ENCODE measurements around the gene SLC28A1. TPM values are rescaled to one million over a fixed set of nuclear protein-coding genes. Genes with fewer than 3 reads are reported as not detected.

The SLC28A1 gene
- under 0.01 TPM in 1 of 2 replicates, not detected in the other for total RNA-seq

GRCh38 chr15:84883916-84884781 is at the start of gene SLC28A1:
Gene SLC28A1, plus strand, starts transcription at chr15:84884662. Its CDS starts 3,099 bp downstream, at chr15:84887761.

GRCh38 chr15:84981711-84982300 is 97.3 kb downstream of the SLC28A1 start, which contains the start of gene PDE8A:
Gene PDE8A, plus strand, starts transcription at chr15:84981856. Its CDS starts 307 bp downstream, at chr15:84982163.

Other genes with a start within 250 kb of the SLC28A1 start
- 22.0 and 26.8 TPM in 2 replicates for gene WDR73, start 230.4 kb upstream of the SLC28A1 start, total RNA-seq
- gene NMB, start 226.5 kb upstream of the SLC28A1 start, total RNA-seq = 4.6 and 7.3 TPM in 2 replicates
- gene SEC11A, start 168.5 kb upstream of the SLC28A1 start, total RNA-seq = 253 and 315 TPM in 2 replicates
- 3.6 and 3.7 TPM in 2 replicates for gene ZNF592, start 136.1 kb upstream of the SLC28A1 start, total RNA-seq
- gene ALPK3, start 67.3 kb upstream of the SLC28A1 start, total RNA-seq = 3.3 and 5.4 TPM in 2 replicates
- 50.8 and 57.8 TPM in 2 replicates for gene PDE8A, start 97.2 kb downstream of the SLC28A1 start, total RNA-seq

Data from regular cardiac myocyte (primary cell).